ENCODE measurements around the gene LRRC19. TPM values are rescaled to one million over a fixed set of nuclear protein-coding genes. Genes with fewer than 3 reads are reported as not detected.

The LRRC19 gene, protein sequence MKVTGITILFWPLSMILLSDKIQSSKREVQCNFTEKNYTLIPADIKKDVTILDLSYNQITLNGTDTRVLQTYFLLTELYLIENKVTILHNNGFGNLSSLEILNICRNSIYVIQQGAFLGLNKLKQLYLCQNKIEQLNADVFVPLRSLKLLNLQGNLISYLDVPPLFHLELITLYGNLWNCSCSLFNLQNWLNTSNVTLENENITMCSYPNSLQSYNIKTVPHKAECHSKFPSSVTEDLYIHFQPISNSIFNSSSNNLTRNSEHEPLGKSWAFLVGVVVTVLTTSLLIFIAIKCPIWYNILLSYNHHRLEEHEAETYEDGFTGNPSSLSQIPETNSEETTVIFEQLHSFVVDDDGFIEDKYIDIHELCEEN
- not detected for total RNA-seq

DNA sequence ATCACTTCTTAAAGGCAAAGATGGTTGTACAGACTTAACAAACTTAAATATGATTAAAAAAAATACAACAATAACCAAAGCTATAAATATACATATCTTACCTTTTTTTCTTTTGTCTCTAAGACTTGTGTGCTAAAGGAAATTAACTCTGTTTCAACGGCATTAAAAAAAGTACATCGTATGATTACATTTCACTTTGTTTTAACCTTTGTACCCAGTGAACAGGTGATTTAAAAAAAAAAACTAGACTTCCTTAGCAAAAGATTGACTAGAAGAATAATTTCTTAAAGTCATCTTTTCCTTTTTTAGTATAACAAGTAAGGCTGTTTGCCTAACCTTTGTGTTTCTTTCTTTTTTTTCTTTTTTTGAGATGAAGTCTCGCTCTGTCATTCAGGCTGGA lies at the start of gene LRRC19:
Gene LRRC19 (minus strand): TSS at position 182 of the 400 bp plus-strand sequence. CDS start 5,978 bp downstream, outside the sequence.
- intact Hi-C loops (cut with DNase I): no loop called here
- Histone ChIP-seq H3K27me3 (replicated peaks; ENCODE audit: insufficient read depth) (no peaks in the 10 kb centered on the region), H3K27ac (no peak within 1 kb of the TSS), H3K4me1 (replicated peaks) (no peaks in the 10 kb centered on the region), H3K36me3 (no peaks in the 10 kb centered on the region), H3K9me3 (no peaks in the 10 kb centered on the region), H3K4me3 (no peak within 1 kb of the TSS)
- no peak for DNase-seq (ENCODE audit: low spot score)
- no peak for TF ChIP-seq POLR2AphosphoS5 (IDR thresholded peaks at IDR 0.05)
- no peak for TF ChIP-seq POLR2A (IDR thresholded peaks at IDR 0.05)
- no peak for TF ChIP-seq CTCF (IDR thresholded peaks at IDR 0.05)
- 94% methylated on average over 3 of the region's 3 CpGs for WGBS

GRCh38 chr9:27054841-27055240 lies 49.4 kb upstream of the LRRC19 start:
- no peak for TF ChIP-seq CTCF (IDR thresholded peaks at IDR 0.05)
- TF ChIP-seq POLR2A (IDR thresholded peaks at IDR 0.05): no peak
- no peak for TF ChIP-seq POLR2AphosphoS5 (IDR thresholded peaks at IDR 0.05)
- H3K9me3 ChIP-seq: no peaks in the 10 kb centered on the region
- no peaks in the 10 kb centered on the region for H3K27me3 ChIP-seq (replicated peaks; ENCODE audit: insufficient read depth)
- no peak overlapping the region for H3K27ac ChIP-seq
- peaks cover 0 to 4% of the 10 kb centered on the region in 2 donors for H3K36me3 ChIP-seq
- intact Hi-C loops (cut with DNase I): no loop called here
- DNase-seq (ENCODE audit: low spot score): no peak
- H3K4me3 ChIP-seq: no peak overlapping the region
- H3K4me1 ChIP-seq (replicated peaks): no peaks in the 10 kb centered on the region

DNA sequence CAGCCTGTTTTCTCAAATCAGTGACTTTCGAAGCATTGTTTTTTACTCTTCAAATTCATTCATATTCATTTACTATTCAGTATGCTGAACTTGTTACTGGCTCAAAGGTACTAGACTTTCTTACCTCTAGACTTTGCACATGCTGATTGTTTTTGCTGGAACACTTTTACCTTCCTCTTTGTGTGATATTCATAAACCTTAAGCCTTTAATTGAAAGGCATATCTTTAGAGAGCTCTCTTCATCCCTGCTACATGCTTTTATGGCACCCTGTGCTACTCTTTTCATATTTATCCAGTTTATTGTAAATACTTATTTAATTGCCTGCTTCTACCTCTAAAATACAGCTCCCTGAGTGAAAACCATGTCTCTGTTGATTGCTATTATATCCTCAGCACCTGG lies 48.7 kb upstream of the LRRC19 start:
- 100% methylated on average over 1 of the region's 1 CpG for WGBS
- Histone ChIP-seq H3K4me1 (replicated peaks) (no peaks in the 10 kb centered on the region), H3K4me3 (no peak overlapping the region), H3K27me3 (replicated peaks; ENCODE audit: insufficient read depth) (no peaks in the 10 kb centered on the region), H3K9me3 (no peaks in the 10 kb centered on the region), H3K36me3 (peaks cover 0 to 4% of the 10 kb centered on the region in 2 donors), H3K27ac (no peak overlapping the region)
- TF ChIP-seq CTCF (IDR thresholded peaks at IDR 0.05) (no peak), POLR2A (IDR thresholded peaks at IDR 0.05) (no peak)
- intact Hi-C loops (cut with DNase I): no loop called here
- DNase-seq (ENCODE audit: low spot score): no peak

DNA sequence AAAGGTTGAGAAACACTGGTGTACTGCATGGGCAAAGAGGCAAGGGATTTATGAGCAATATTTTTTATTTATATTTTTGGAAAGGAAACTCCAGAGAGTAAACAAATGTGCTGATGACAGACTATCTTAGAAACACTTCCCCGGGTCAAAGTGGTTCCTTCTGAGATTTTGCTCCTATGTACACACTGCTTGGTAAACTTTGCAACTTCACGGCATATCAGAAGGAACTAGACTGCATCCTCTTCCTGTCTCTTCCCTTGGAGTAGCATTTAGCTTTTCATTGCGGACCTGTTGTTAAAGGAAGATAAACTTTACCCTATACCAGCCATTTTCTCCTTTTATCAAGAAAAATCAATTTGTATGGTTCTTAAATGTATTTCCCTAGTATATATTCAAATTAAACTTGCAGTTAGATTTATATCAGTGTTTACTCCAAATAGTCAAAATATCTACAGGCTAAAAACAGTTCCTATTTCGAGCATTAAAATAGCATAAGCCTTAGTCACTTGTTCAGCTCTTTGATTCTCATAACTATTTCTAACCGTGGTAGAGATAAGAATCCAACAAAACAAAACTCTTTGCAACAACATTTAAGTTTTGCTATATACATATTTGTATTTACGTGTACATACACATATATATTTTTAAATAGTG lies 48.0 kb upstream of the LRRC19 start:
- Histone ChIP-seq H3K27ac (no peak overlapping the region), H3K36me3 (peaks cover 0 to 4% of the 10 kb centered on the region in 2 donors), H3K4me3 (no peak overlapping the region), H3K4me1 (replicated peaks) (no peaks in the 10 kb centered on the region), H3K27me3 (replicated peaks; ENCODE audit: insufficient read depth) (no peaks in the 10 kb centered on the region), H3K9me3 (no peaks in the 10 kb centered on the region)
- 43% methylated on average over 6 of the region's 6 CpGs for WGBS
- DNase-seq (ENCODE audit: low spot score): no peak
- no peak for TF ChIP-seq POLR2AphosphoS5 (IDR thresholded peaks at IDR 0.05)
- TF ChIP-seq POLR2A (IDR thresholded peaks at IDR 0.05): no peak
- no peak for TF ChIP-seq CTCF (IDR thresholded peaks at IDR 0.05)
- intact Hi-C loops (cut with DNase I): no loop called here

- Histone ChIP-seq H3K27me3 (replicated peaks; ENCODE audit: insufficient read depth) (no peaks in the 10 kb centered on the region), H3K4me1 (replicated peaks) (no peaks in the 10 kb centered on the region), H3K36me3 (peaks cover 0 to 3% of the 10 kb centered on the region in 2 donors), H3K9me3 (no peaks in the 10 kb centered on the region), H3K27ac (no peak overlapping the region), H3K4me3 (no peak overlapping the region)
- DNase-seq (ENCODE audit: low spot score): no peak
- TF ChIP-seq CTCF (IDR thresholded peaks at IDR 0.05): no peak
- no peak for TF ChIP-seq POLR2A (IDR thresholded peaks at IDR 0.05)
- no peak for TF ChIP-seq POLR2AphosphoS5 (IDR thresholded peaks at IDR 0.05)
- WGBS: 78% methylated on average over 4 of the region's 4 CpGs
- intact Hi-C loops (cut with DNase I): no loop called here
These were observed 41.7 kb upstream of the LRRC19 start for GRCh38 chr9:27047136-27047535.
